SIG-M5 treated with dmso at 0.1 percent for 504 hours (cell line): ENCODE data around the gene PRDX5.

Source experiments
- DNase-seq: peaks from one replicate; lab custom pipeline; 2025; ENCODE audit not compliant: unreplicated experiment; lab: John Stamatoyannopoulos, UW

The PRDX5 gene

DNA sequence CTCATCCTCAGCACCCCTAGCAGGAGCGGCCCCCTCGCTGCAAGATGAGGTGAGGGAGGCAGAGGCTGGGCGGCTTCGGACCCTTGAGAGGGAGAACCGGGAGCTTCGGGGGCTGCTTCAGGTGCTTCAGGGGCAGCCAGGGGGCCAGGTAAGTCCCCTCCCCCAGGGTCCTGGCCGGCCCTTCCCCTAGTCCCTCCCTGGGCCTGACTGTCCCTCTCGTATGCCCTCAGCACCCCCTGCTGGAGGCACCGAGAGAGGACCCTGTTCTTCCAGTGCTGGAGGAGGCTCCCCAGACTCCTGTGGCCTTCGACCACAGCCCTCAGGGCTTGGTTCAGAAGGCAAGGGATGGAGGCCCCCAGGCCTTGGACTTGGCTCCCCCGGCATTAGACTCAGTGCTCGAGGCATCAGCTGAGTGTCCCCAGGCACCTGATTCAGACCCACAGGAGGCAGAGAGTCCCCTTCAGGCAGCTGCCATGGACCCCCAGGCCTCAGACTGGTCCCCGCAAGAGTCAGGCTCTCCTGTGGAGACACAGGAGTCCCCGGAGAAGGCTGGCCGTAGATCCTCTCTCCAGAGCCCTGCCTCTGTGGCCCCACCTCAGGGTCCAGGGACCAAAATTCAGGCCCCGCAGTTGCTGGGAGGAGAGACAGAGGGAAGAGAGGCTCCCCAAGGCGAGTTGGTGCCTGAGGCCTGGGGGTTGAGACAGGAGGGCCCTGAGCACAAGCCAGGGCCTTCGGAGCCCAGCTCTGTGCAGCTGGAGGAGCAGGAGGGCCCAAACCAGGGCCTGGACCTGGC is 26.0 kb downstream of the PRDX5 start:
- no peak for DNase-seq

DNA sequence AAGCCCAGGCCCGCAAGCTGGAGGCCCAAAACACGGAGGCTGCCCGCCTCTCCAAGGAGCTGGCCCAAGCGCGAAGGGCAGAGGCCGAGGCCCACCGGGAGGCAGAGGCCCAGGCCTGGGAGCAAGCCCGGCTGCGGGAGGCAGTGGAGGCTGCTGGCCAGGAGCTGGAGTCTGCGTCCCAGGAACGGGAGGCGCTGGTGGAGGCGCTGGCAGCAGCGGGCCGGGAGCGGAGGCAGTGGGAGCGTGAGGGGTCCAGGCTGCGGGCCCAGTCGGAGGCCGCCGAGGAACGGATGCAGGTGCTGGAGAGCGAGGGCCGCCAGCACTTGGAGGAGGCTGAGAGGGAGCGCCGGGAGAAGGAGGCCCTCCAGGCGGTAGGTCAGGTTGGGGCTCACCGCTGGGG is 26.9 kb downstream of the PRDX5 start:
- no peak for DNase-seq

DNA sequence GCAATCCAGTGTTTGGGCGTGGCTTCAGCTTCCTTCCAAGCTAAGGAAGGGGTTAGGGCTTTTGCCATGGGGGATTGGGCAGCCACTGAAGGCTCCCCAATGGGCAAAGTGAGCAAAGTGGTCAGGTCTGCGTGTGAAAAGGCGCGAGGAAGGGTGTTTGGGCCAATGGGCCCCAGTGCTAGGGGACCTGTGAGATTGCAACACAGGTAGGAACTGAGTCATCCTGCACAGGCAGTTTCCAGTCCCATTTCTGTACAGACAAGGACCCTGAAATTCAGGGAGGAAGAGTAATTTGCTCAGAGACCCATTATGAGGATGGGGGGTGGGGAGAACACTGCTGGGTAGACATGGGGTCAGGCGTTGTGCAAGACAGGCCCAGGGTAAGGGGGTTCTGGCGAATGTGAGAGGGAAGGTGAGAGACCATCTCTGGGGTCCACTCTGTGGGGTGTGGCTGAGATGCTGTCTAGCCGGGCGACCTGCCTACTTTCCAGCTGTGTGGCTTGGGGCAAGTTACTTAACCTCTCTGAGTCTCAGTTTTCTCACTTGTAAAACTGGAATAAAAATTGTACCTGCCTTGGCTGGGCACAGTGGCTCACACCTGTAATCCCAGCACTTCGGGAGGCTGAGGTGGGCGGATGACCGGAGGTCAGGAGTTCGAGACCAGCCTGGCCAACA is 29.4 kb downstream of the PRDX5 start:
- peak; percentile 69 for DNase-seq

DNA sequence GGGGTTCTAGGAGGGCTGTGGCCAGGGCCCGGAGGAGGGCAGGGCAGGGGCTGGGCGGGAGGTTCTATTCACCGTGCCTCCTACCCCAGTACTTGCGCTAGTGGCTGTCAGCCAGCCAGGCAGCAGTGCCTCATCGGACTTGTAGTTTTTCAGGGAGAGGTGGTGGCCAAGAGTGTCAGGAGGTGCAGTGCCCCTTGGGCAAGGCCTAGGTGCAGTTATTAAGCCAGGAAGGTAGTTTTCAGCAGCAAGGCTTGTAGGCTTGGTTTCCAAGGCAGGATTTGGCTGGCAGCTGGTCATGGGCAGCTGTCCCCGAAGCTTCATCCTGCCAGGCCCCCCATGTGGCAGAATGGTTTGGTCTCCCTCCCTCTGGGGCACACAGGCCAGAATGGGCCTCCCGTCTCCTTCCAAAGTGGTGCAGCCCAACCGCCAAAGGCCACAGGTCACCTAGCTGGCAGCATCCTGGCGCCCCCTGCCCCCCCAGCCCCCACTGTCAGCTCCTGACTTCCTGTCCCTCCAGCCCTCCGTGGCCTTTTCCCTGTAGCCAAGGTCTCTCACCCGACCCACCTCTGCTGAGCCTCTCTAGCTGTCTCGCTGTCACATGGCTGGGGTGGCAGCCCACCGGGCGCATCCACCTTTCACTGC is 30.6 kb downstream of the PRDX5 start:
- DNase-seq, result no peak

DNA sequence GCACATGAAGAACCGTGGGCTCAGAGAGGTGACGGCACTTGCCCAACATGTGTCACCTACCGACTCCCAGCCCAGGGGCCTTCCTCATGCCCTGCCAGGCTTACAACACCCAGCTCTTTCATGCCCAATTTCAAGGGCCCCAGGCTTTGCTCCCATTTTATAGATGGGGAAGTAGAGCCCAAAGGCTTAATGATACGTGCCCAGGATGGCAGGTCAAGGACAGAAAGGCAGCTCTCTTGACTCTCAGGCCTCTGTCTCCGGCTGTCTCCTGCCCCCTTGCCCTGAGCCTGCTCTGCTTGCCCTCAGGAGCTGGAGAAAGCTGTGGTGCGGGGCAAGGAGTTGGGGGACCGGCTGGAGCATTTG is 31.1 kb downstream of the PRDX5 start:
- no peak for DNase-seq

DNA sequence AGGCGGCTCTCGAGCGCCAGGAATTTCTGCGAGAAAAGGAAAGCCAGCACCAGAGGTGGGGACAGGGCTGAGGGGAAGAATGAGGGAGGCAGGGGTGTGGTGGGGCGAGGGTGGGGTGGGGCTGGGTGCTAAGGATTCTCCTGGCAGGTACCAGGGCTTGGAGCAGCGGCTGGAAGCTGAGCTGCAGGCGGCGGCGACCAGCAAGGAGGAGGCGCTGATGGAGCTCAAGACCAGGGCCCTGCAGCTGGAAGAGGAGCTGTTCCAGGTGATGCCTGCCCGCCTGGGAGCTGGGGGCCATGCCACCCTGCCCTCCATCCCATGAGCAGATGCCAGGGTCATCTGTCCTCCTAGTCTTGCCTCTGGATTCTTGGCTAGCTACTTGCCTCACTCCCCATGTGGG is 31.5 kb downstream of the PRDX5 start:
- DNase-seq, result no peak

DNA sequence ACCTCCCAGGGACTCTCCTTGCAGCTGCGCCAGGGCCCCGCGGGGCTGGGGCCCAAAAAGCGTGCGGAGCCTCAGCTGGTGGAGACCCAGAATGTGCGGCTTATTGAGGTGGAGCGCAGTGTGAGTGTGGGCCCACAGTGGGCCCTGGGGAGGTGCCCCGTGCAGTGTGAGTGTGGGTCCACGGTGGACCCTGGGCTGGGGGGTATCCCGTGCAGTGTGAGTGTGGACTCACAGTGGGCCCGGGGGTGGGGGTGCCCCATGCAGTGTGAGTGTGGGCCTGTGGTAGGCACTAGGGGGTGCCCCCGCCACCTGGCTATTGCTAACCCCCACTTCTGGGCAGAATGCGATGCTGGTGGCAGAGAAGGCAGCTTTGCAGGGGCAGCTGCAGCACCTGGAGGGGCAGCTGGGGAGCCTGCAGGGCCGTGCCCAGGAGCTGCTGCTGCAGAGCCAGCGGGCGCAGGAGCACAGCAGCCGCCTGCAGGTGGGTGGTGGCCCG is 33.3 kb downstream of the PRDX5 start:
- DNase-seq, result no peak

DNA sequence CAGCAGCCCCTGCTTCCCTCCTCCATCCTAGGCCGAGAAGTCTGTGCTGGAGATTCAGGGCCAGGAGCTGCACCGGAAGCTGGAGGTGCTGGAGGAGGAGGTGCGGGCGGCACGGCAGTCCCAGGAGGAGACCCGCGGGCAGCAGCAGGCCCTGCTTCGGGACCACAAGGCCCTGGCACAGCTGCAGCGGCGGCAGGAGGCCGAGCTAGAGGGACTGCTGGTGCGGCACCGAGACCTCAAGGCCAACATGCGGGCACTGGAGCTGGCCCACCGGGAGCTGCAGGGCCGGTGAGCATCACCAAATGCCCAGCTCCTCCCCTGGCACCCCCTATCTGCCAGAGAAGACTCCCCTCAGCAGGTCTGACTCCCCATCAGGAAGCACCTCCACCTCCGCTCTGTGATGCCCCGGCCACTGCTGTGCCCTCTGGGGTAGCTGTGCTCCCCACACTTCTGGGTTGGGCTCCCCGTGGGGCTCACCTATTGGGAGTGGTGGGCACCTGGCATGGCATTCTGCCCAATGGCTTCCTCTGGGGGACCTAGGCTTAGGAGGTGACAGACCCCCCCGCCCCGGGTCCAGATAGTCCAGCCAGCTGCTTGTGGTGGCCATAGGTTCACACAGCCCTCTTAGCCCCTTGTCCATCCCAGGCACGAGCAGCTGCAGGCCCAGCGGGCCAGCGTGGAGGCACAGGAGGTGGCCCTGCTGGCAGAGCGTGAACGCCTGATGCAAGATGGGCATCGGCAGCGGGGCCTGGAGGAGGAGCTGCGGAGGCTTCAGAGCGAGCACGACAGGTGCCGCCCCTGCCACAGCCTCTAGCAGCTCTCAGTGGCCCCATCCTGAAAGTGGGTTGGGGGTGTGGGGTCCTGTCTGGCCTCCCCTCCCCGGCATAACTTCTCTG is 34.4 kb downstream of the PRDX5 start:
- no peak for DNase-seq

DNA sequence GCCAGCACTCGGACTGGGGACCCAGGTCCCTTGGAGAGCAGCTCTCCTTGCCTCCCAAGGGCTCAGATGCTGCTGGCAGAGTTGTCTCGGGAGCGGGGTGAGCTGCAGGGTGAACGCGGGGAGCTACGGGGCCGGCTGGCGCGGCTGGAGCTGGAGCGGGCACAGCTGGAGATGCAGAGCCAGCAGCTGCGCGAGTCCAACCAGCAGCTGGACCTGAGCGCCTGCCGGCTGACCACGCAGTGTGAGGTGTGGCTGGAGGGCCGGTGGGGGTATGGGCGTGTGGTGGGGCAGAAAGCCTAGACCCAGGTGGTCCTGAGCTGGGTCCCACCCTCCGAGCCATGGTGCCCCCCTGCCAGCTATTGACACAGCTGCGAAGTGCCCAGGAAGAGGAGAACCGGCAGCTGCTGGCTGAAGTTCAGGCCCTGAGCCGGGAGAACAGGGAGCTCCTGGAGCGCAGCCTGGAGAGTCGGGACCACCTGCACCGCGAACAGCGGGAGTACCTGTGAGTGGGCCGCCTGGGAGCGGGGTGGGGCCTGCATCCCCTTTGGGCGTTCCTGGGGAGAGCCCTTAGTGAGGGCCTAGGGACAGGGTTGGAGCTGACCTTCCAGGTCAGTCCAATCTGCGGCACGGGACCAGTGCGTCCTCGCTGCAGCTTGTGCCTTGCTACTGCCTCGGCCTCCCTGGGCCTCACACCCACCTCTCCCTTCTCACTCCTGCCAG is 35.2 kb downstream of the PRDX5 start:
- DNase-seq, result no peak

DNA sequence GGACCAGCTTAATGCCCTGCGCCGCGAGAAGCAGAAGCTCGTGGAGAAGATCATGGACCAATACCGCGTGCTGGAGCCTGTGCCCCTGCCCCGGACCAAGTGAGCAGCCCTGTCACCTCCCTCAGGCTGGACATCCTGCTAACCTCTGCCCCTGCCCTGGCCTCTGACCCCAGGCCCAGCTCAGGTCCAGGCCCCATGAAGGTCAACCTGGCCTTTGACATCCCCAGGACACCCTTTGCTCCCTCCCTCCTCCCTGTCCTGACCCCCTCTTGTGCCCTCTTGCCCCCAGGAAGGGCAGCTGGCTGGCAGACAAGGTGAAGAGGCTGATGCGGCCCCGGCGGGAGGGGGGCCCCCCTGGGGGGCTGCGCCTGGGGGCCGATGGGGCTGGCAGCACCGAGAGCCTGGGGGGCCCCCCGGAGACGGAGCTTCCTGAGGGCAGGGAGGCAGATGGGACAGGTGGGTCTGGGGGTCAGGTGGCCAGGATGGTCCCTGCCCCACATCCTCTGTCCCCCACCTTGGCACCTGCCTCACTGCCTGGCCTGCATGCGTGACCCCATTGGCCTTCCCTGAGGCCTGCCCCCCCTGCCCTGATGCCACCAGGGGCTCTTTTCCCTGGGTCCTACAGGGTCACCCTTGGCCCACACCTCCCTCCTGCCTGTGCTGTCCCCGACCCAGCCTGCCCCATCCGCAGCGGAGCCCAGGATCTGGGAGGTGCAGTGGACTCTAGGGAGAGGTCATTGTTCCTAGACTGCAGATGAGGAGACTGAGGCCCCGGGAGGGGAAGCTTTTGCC is 36.0 kb downstream of the PRDX5 start:
- no peak for DNase-seq

DNA sequence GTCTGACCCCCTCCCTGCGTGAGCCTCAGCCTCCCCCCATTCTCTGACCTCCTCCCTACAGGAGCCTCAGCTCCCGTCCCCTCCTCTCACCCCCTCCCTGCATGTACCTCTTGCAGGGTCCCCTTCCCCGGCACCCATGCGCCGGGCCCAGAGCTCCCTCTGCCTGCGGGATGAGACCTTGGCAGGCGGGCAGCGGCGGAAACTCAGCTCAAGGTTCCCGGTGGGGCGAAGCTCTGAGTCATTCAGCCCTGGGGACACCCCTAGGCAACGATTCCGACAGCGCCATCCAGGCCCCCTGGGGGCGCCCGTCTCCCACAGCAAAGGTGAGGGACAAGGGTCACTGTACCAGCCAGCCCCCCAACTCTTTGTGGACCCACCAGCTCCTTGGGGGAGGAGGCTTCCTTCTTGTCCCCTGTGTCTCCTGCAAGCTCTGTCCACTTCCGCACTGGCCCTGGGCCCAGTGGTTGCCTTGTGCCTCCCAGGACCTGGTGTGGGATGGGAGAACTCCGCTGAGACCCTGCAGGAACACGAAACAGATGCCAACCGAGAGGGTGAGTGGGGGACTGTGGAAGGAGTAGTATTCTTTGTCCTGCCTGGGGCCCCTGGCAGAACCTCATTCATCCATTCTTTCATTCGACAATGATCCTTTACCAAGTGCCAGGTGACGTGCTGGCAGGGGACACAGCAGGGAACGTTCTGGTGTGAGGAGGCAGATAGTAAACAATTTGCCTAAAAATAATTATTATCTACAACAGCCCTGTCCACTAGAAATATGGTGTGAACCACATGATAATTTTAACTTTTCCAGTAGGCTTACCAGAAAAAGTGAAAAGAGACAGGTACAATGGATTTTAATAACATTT is 37.4 kb downstream of the PRDX5 start:
- DNase-seq, result peak; percentile 81

DNA sequence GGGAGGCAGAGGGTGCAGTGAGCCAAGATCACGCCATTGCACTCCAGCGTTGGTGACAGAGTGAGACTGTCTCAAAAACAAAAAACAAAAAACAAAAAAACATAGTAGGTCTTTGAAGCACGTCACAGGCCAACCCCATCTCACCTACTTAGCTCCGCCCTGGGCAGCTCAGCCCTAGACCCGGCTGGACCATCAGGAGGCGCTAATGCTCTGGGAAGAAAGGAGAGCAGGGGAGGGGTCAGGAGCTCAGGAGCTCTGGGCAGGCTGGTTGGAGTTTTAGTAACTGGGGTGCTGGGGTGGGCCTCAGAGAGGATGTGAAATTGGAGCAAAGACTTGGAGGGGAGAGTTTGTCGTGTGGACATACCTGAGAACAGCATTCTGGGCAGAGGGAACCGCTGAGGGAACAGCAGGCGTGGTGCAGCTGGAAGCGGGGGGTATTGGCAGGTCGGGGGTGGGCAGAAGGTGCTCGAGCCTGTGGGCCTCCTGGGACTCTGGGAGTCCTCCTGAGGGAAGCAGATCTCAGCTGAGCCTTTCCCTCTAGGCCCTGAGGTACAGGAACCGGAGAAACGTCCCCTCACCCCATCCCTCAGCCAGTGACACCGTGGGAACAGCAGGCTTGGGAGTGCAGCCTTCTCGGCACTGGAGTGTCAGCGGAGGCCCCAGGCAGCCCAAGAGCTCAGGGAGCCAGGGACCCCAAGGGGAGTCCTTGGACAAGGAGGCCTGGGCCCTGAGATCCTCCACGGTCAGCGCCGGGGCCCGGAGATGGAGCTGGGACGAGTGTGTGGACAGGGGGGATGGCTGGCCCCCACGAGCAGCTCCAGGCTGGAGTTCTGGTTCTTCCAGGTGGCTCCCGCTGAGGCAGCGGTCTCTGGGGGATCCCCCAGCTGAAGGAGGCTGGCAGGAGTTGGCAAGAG is 38.8 kb downstream of the PRDX5 start:
- DNase-seq, result peak; percentile 59

DNA sequence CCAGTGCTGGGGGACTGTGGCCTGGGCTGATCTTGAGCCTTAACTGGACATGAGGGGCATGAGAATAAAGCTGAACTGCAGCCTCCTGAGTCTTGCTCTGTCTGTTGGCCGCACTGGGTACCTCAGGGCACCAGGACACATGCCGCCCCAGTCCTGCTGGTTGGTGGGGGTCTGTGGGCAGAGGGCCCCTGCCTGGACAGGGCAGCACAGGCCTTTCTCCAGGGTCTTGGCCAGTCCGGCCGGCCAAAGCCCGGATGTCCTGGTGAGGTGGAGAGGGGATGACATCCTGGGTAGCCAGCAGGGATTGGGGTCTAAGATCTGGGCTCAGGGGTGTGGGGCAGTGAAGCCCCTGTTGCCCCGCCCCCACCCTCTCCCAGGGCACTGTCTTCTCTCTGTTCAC is 39.5 kb downstream of the PRDX5 start:
- DNase-seq, result no peak

DNA sequence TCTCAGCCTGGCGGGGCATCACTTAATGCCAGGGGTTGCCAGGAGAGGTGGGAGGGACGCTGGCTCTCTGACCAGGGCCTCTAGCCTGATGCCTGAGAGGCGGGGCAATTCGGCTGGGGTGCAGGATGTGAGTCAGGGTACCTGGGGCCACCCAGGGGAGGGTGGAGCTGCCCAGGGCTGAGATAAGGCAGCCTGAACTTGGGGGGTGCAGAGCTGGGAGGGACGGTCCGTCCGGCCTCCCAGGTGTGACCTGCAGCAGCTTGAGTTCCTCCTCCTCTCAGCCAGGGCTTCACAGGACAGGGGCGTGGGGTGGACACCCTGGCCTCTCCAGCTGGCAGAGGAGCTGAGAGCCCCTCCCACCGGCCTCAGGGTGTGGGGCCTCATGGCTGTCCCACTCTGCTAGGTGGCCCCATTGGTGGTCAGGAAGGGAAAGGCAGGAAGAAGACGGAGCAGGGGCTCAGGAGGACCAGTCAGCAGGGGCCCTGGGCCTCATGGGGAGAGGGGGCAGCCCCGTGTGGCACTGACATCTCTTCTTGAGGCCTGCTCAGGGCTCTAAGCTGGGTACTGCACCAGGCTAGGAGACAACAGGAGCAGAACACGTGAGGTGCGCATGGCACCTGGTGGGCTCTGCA is 40.1 kb downstream of the PRDX5 start:
- no peak for DNase-seq

DNA sequence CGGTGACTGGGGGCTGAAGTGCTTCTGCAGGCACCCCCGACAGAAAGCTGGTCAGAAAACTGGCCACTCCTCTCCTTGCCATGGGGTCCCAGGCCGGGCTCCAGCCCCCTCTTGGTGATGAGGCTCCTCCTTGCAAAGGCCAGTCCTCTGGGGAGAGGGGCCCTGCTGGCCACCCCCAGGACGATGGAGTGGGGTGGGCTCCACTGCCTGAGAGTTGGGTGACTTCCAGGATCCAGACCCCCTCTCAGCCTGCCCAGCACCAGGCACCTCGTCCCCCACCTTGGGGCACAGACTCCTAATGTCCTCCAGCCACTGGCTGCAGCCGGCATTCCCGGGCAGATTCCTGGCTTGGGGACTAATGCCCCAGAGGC is 40.6 kb downstream of the PRDX5 start:
- no peak for DNase-seq

DNA sequence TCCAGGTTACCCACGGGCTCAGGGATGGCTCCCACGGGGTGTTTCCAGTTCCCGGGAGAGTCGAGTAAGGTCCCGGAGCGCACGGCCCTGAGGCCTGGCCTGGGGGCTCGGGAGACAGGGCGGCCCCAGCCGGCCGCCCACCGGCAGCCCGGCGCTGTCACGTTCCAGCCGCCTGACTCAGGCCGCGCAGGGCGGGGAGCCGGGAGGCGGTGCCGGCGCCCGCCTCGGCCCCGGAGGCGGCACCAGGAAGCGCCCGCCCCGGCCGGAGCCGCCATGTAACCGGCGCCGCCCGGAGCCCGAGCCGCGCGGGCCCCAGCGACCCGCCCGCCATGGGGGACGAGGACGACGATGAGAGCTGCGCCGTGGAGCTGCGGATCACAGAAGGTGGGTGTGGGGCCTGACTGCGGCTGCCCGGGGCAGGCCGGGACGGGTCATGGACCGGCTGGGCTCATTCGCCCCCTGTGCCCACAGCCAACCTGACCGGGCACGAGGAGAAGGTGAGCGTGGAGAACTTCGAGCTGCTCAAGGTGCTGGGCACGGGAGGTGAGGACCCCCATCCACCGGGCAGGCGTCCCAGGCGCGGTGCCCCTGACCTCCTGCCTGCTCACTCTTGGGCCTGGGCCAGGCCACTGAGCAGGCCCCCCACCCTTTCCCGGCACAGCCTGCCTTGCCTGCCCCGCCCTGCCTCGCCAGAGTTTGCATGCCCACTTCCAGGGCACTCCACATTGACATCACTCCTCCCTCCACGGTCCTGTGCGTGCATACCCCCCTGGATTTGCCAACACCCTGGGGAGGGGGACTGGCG is 41.2 kb downstream of the PRDX5 start, which contains the start of gene RPS6KA4:
RPS6KA4 (plus strand) TSS at position 256 of the 805 bp plus-strand sequence; CDS start at position 330, 74 bp downstream.
- peak; percentile 20 for DNase-seq
